A549 treated with Mapracorat at 1 μM for 4 hours (cell line): ENCODE results near the gene CHAT. TPM values are rescaled to one million over a fixed set of nuclear protein-coding genes. Genes with fewer than 3 reads are reported as not detected.

ENCODE experiments used
- total RNA-seq: library from RNA; stranded (reverse); fragments of 200-300 nt; extraction: Qiagen RNA extraction; gene quantifications from 5 replicates; pipeline ENCODE4 v1.2.3, GENCODE V29; 2022

Gene CHAT
- not detected in 5 replicates for total RNA-seq

DNA sequence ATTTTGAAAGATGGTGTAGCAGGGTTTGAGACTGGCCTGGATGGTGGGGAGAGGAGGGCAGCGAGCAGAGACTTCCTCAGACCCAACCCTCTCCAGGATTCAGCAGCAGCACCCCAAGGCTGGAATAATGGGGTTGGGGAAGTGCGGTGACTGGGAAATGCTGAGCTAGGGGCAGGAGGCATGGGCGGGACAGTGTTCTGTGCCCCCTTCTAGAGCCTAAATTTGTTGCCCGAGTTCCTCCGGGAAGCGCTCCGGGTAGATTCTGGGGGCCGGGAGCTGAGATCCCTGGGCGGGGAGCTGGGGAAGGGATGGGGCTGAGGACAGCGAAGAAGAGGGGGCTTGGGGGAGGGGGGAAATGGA is at the start of gene CHAT:
CHAT (plus strand) TSS at position 156 of the 360 bp plus-strand sequence; CDS start at position 309, 153 bp downstream.

DNA sequence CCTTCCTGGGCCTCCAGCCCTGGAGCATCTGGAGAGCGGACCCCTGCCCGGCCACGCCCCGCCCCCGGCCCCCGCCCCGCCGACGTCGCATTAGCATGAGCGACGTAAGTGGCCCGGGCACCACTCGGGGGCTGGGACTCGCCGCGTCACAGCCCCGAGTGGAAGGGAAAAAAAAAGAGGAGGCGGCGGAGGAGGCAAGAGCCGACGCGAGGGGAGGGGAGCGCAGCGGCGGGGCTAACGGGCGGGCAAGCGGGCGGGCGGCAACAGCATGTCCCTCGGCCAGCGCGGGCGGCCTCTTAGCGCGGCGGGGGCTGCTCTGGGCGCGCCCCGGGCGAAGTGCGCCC is 3.8 kb upstream of the CHAT start, which contains the start of gene SLC18A3:
SLC18A3 (plus strand) TSS at position 197 of the 344 bp plus-strand sequence. CDS start 431 bp downstream, outside the sequence.

DNA sequence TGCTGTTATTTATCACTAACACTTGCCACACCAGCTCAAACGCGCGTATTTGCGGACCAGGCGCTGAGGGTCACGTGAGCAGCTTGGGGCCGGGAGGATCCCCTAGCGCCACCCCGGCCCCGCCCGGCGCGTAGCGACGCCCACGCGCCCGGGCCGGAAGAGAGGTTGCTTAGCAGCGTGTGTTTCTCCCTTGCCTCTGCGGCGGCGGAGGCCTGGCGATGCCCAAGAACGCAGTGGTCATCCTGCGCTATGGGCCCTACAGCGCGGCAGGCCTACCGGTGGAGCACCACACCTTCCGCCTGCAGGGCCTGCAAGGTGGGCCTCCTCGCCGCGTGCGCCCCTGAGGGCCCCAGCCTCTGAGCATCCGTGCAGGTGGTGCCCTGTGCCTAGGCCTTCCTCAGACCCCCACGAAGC is 65.7 kb downstream of the CHAT start, which contains the start of gene C10orf53:
C10orf53 (plus strand) TSS at position 172 of the 414 bp plus-strand sequence; CDS start at position 219, 47 bp downstream.

Other genes with a start within 250 kb of the CHAT start
- 0.05 TPM in 1 of 5 replicates, not detected in the others for gene DRGX, start 217.9 kb upstream of the CHAT start, total RNA-seq
- 6.7 to 7.5 TPM (median 7.2 TPM) in 5 replicates for gene ERCC6, start 74.9 kb upstream of the CHAT start, total RNA-seq
- not detected in 5 replicates for gene SLC18A3, start 3.7 kb upstream of the CHAT start, total RNA-seq
- gene C10orf53, start 65.6 kb downstream of the CHAT start, total RNA-seq, result not detected in 5 replicates
- gene OGDHL, start 148.3 kb downstream of the CHAT start, total RNA-seq, result 0.16 to 0.46 TPM (median 0.25 TPM) in 5 replicates